Activated CD8-positive, alpha-beta T cell treated with anti-CD3 and anti-CD28 coated beads, Interleukin-2, amount 10 ng/mL, durations not matched to agents 7 days and 5 days (primary cell): ENCODE data around the gene CTXND2. TPM values are rescaled to one million over a fixed set of nuclear protein-coding genes. Genes with fewer than 3 reads are reported as not detected.
A peak's percentile ranks its signal among the peaks of the same experiment; 100 is the strongest.
"Not testable (repeated sequence)": the region's sequence is repeated elsewhere in the genome, so short reads cannot be mapped to it uniquely, and the experiment has no call there.

ENCODE experiments used
- ATAC-seq: fragments of 150-1000 bp; cut with Tn5 transposase; one replicate; pipeline ENCODE4 v1.10.0; 2021; ENCODE audit warnings: moderate library complexity
- CTCF ChIA-PET: fragments of 350-600 bp; sonication (Branson Sonifier 250); formaldehyde crosslinking; loops from one replicate; lab custom pipeline; 2021; ENCODE audit warnings: antibody characterized with exemption; lab: Charles Lee
- POLR2A ChIA-PET: fragments of 350-600 bp; sonication (Branson Sonifier 250); formaldehyde crosslinking; loops from one replicate; lab custom pipeline; 2021; ENCODE audit warnings: antibody characterized with exemption; lab: Charles Lee
- DNase-seq: peaks from one replicate; pipeline ENCODE4 v3.0.0-alpha.2; 2020
- H3K27ac Mint-ChIP-seq: one replicate; pipeline ENCODE4 v1.8.0; 2021; ENCODE audit warnings: mild to moderate bottlenecking, mixed read lengths
- H3K27me3 Mint-ChIP-seq: one replicate; pipeline ENCODE4 v1.8.0; 2021; ENCODE audit warnings: low read depth, mixed read lengths
- H3K36me3 Mint-ChIP-seq: one replicate; pipeline ENCODE4 v1.8.0; 2021; ENCODE audit warnings: low read depth, mixed read lengths
- H3K4me1 Mint-ChIP-seq: one replicate; pipeline ENCODE4 v1.8.0; 2021; ENCODE audit warnings: low read depth, mixed read lengths
- H3K4me3 Mint-ChIP-seq: one replicate; pipeline ENCODE4 v1.8.0; 2021; ENCODE audit warnings: mild to moderate bottlenecking, mixed read lengths
- H3K9me3 Mint-ChIP-seq: one replicate; pipeline ENCODE4 v1.8.0; 2022; ENCODE audit warnings: mixed read lengths; ENCODE audit not compliant: insufficient read depth
- total RNA-seq, 2 experiments: library from RNA; stranded (reverse); gene quantifications; one replicate each; pipeline ENCODE4 v1.2.3, GENCODE V29; 2021

CTXND2 gene
- total RNA-seq, 2 experiments from 2014 or later, result not detected

- ATAC-seq (peak; percentile 87), DNase-seq (peak; percentile 27)
- Mint-ChIP-seq H3K36me3 (peaks cover 8% of the 10 kb centered on the region), H3K27ac (peak overlapping the region; percentile 58), H3K27me3 (no peaks in the 10 kb centered on the region), H3K9me3 (no peaks in the 10 kb centered on the region), H3K4me3 (peak overlapping the region; percentile 56), H3K4me1 (peaks cover 36% of the 10 kb centered on the region)
- CTCF ChIA-PET, result interaction anchor here (0.7 to 2.9 kb wide), 7 partner anchors 10 to 155 kb away, joined by 3 to 32 read pairs (median 4); no protein-coding TSS in a partner anchor
- POLR2A ChIA-PET, result interaction anchor here (0.6 to 1.8 kb wide), 6 partner anchors 14 to 266 kb away, joined by 3 to 8 read pairs (median 4); partner anchors contain the start of genes ARNT and SETDB1
These were observed 3.1 kb downstream of the CTXND2 start for GRCh38 chr1:150890033-150890416.

DNA sequence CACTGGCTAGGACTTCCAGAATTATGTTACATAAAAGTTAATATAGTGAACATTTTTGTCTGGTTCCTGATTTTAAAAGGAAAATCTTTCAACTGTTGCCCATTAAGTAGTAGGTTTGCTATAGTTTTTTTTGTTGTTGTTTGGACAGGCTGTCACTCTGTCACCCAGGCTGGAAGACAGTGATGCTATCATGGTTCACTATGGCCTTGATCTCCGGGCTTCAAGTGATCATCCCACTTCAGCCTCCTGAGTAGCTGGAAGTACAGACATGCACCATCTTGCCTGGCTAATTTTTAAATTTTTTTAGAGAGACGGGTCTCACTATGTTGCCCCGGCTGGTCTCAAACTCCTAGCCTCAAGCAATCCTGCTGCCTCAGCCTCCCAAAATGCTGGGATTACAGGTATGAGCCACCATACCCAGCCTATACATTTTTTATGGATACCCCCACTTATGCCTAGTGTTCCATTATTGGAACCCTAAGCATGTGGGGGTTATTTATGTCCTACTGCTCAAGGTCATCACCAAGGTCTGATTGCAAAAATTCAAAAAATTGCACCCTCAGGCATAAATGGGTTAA lies 6.5 kb downstream of the CTXND2 start:
- Mint-ChIP-seq H3K4me1 (peaks cover 29% of the 10 kb centered on the region), H3K27me3 (peaks cover 2% of the 10 kb centered on the region), H3K4me3 (no peak overlapping the region), H3K9me3 (no peaks in the 10 kb centered on the region), H3K27ac (no peak overlapping the region), H3K36me3 (peaks cover 4% of the 10 kb centered on the region)
- CTCF ChIA-PET, result interaction anchor here (1.0 kb wide), 1 partner anchor 29 kb away, joined by 5 read pairs; no protein-coding TSS in a partner anchor
- POLR2A ChIA-PET, result interaction anchor here (0.6 kb wide), 1 partner anchor 18 kb away, joined by 3 read pairs; no protein-coding TSS in a partner anchor
- ATAC-seq, result no peak
- no peak for DNase-seq

DNA sequence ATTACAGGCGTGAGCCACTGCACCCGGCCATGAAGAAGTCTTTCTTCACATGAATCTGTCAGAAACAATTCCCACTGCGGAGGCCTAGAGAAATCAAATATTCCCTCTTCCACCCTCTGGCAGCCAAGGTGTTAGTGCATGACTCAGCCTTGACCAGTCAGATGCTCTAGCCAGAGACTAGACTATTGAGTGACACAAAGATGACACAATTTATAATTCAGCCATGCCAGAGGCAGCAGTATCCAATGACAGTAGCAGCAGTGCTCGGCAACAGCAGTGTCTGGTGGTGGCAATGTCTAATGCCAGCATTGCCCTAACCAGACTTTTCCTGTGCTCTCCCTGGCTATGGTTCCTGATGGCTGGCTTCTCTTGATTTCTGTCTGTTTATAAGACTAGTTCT lies 8.7 kb downstream of the CTXND2 start:
- DNase-seq (no peak), ATAC-seq (no peak)
- Mint-ChIP-seq H3K4me3 (no peak overlapping the region), H3K4me1 (peaks cover 11% of the 10 kb centered on the region), H3K27me3 (peaks cover 2% of the 10 kb centered on the region), H3K9me3 (peaks cover 5% of the 10 kb centered on the region), H3K36me3 (no peaks in the 10 kb centered on the region), H3K27ac (no peak overlapping the region)
- ChIA-PET CTCF (interaction anchor here (1.0 kb wide), 1 partner anchor 27 kb away, joined by 3 read pairs; no protein-coding TSS in a partner anchor), POLR2A (no interaction called here)

GRCh38 chr1:150899795-150900194 lies 12.9 kb downstream of the CTXND2 start:
- DNase-seq, H3K4me3 Mint-ChIP-seq, H3K4me1 Mint-ChIP-seq, POLR2A ChIA-PET, ATAC-seq, H3K9me3 Mint-ChIP-seq, H3K27me3 Mint-ChIP-seq, H3K36me3 Mint-ChIP-seq, H3K27ac Mint-ChIP-seq: not testable (repeated sequence)
- CTCF ChIA-PET, result interaction anchor here (0.8 to 1.1 kb wide), 2 partner anchors 10 to 22 kb away, joined by 3 to 4 read pairs; no protein-coding TSS in a partner anchor

GRCh38 chr1:150902346-150902745 lies 15.4 kb downstream of the CTXND2 start:
- H3K27me3 Mint-ChIP-seq, result peaks cover 3% of the 10 kb centered on the region
- H3K9me3 Mint-ChIP-seq, result peaks cover 5% of the 10 kb centered on the region
- H3K36me3 Mint-ChIP-seq, result no peaks in the 10 kb centered on the region
- no peak for DNase-seq
- ATAC-seq, result no peak
- H3K4me1 Mint-ChIP-seq, result no peaks in the 10 kb centered on the region
- ChIA-PET POLR2A (no interaction called here), CTCF (interaction anchor here (2.8 kb wide), 1 partner anchor 20 kb away, joined by 9 read pairs; no protein-coding TSS in a partner anchor)
- H3K27ac Mint-ChIP-seq, result no peak overlapping the region
- no peak overlapping the region for H3K4me3 Mint-ChIP-seq

GRCh38 chr1:150902751-150903150 lies 15.8 kb downstream of the CTXND2 start:
- DNase-seq (no peak), ATAC-seq (no peak)
- Mint-ChIP-seq H3K36me3 (no peaks in the 10 kb centered on the region), H3K27ac (no peak overlapping the region), H3K4me1 (no peaks in the 10 kb centered on the region), H3K9me3 (peaks cover 5% of the 10 kb centered on the region), H3K27me3 (peaks cover 3% of the 10 kb centered on the region), H3K4me3 (no peak overlapping the region)
- ChIA-PET CTCF (interaction anchor here (2.8 kb wide), 1 partner anchor 19 kb away, joined by 9 read pairs; no protein-coding TSS in a partner anchor), POLR2A (no interaction called here)

DNA sequence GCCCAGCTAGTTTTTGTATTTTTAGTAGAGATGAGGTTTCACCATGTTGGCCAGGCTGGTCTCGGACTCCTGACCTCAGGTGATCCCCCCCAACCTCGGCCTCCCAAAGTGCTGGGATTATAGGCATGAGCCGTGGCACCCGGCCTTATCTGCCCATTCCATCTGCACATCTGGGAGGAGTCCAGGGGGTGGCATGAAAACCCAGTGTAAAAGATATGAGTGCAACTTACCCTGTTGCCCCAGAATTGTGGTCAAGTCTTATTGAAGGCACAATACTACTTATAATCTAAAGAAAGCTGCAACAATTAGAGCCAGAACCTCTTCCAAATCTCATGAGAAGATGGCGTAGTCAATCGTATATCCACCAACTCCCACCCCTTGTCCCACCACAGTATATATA lies 18.4 kb downstream of the CTXND2 start:
- CTCF ChIA-PET, result interaction anchor here (0.6 to 2.0 kb wide), 2 partner anchors 8 to 17 kb away, joined by 3 to 8 read pairs; no protein-coding TSS in a partner anchor
- H3K36me3 Mint-ChIP-seq, result peaks cover 7% of the 10 kb centered on the region
- no peak for ATAC-seq
- POLR2A ChIA-PET, result interaction anchor here (0.7 kb wide), 1 partner anchor 645 kb away, joined by 3 read pairs; no protein-coding TSS in a partner anchor
- H3K4me3 Mint-ChIP-seq, result no peak overlapping the region
- DNase-seq, result no peak
- no peak overlapping the region for H3K27ac Mint-ChIP-seq
- H3K27me3 Mint-ChIP-seq, result peaks cover 3% of the 10 kb centered on the region
- H3K4me1 Mint-ChIP-seq, result no peaks in the 10 kb centered on the region
- peaks cover 5% of the 10 kb centered on the region for H3K9me3 Mint-ChIP-seq

- Mint-ChIP-seq H3K36me3 (peaks cover 7% of the 10 kb centered on the region), H3K4me1 (no peaks in the 10 kb centered on the region), H3K27ac (no peak overlapping the region), H3K9me3 (peaks cover 5% of the 10 kb centered on the region), H3K27me3 (peaks cover 2% of the 10 kb centered on the region), H3K4me3 (no peak overlapping the region)
- DNase-seq (no peak), ATAC-seq (no peak)
- POLR2A ChIA-PET, result no interaction called here
- CTCF ChIA-PET, result interaction anchor here (2.0 kb wide), 1 partner anchor 16 kb away, joined by 8 read pairs; no protein-coding TSS in a partner anchor
These were observed 19.4 kb downstream of the CTXND2 start for GRCh38 chr1:150906329-150906728.

DNA sequence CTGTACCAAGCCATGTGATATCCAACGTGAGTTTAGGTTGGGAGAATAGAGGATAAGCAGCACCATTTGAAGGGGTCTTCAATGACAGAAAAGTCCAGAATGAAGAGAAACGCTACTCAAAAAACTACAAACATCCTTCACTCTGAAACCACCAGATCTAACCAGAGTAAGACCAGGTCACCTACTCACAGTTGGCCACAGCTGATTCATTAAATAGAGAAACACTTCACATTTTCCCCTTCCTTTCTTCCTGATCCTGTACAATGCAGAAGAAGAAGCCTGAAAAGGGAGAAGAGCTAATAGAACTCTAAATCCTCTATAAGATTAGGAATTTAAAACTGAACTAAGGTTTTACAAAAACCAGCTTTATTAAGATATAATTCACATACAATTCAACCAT lies 19.9 kb downstream of the CTXND2 start:
- POLR2A ChIA-PET, result no interaction called here
- H3K4me1 Mint-ChIP-seq, result no peaks in the 10 kb centered on the region
- no peak for ATAC-seq
- CTCF ChIA-PET, result interaction anchor here (2.0 kb wide), 1 partner anchor 16 kb away, joined by 8 read pairs; no protein-coding TSS in a partner anchor
- H3K27ac Mint-ChIP-seq, result no peak overlapping the region
- no peak overlapping the region for H3K4me3 Mint-ChIP-seq
- no peak for DNase-seq
- H3K36me3 Mint-ChIP-seq, result peaks cover 7% of the 10 kb centered on the region
- H3K9me3 Mint-ChIP-seq, result peaks cover 5% of the 10 kb centered on the region
- no peaks in the 10 kb centered on the region for H3K27me3 Mint-ChIP-seq

DNA sequence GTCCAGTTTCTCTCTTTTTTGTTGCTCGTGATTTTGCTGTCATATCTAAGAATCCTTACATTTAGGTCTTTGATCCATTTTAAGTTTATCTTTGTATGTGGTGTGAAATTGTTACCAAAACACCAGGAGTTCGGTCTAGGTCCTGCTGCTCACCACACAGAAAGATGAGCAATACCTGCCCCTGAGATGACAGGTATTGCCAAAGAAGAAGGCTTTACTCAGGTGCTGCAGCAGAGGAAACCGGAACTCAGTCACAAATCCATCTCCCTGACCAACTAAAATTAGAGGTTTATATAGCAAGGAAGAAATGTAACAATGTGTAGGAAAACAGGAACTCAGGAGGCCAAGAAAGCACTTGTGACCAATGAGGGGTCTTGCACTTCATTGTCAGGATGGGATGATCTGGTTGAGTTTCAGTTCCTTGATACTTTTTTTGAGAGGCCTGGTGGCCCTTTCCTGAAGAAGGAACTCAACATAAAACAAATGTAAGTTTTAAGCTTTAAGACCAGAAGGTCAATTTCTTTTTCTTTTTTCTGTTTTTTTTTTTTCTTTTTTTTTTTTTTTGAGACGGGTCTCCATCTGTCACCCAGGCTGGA lies 22.7 kb downstream of the CTXND2 start:
- Mint-ChIP-seq H3K27ac (no peak overlapping the region), H3K4me3 (no peak overlapping the region), H3K9me3 (peaks cover 5% of the 10 kb centered on the region), H3K36me3 (peaks cover 7% of the 10 kb centered on the region), H3K27me3 (no peaks in the 10 kb centered on the region), H3K4me1 (no peaks in the 10 kb centered on the region)
- CTCF ChIA-PET, result interaction anchor here (0.7 kb wide), 1 partner anchor 23 kb away, joined by 3 read pairs; the partner anchor contains the start of gene CTXND2
- DNase-seq, result no peak
- ATAC-seq, result no peak
- POLR2A ChIA-PET, result no interaction called here

- no peak for DNase-seq
- no peak for ATAC-seq
- no peaks in the 10 kb centered on the region for H3K27me3 Mint-ChIP-seq
- peaks cover 7% of the 10 kb centered on the region for H3K36me3 Mint-ChIP-seq
- CTCF ChIA-PET, result interaction anchor here (0.6 to 3.5 kb wide), 3 partner anchors 7 to 22 kb away, joined by 3 to 13 read pairs (median 3); no protein-coding TSS in a partner anchor
- H3K9me3 Mint-ChIP-seq, result peaks cover 5% of the 10 kb centered on the region
- no peak overlapping the region for H3K4me3 Mint-ChIP-seq
- no peak overlapping the region for H3K27ac Mint-ChIP-seq
- no peaks in the 10 kb centered on the region for H3K4me1 Mint-ChIP-seq
- POLR2A ChIA-PET, result no interaction called here
These were observed 25.7 kb downstream of the CTXND2 start for GRCh38 chr1:150912623-150913022.
